GM11168 (cell line): ENCODE results near the gene NFKBIZ.
"Not testable (repeated sequence)": the region's sequence is repeated elsewhere in the genome, so short reads cannot be mapped to it uniquely, and the experiment has no call there.

ENCODE experiments used
- in situ Hi-C: fragments of 300-500 bp; cut with MboI; formaldehyde crosslinking; loops from one replicate; pipeline ENCODE4 v1.12.0; 2022; ENCODE audit warnings: low sequenced_read_pairs; ENCODE audit not compliant: unreplicated experiment

The NFKBIZ gene

GRCh38 chr3:101867511-101867910 lies 18.2 kb downstream of the NFKBIZ start:
- in situ Hi-C loops = no loop called here

- in situ Hi-C loops = no loop called here
Observed at GRCh38 chr3:101867996-101868395, 18.7 kb downstream of the NFKBIZ start.

GRCh38 chr3:101868534-101869464 lies 19.5 kb downstream of the NFKBIZ start:
- in situ Hi-C loops = no loop called here

- in situ Hi-C loops = no loop called here
Observed at GRCh38 chr3:101870138-101870537, 20.8 kb downstream of the NFKBIZ start.

GRCh38 chr3:101873619-101874018 lies 24.3 kb downstream of the NFKBIZ start:
- in situ Hi-C loops = no loop called here

- in situ Hi-C loops = no loop called here
Observed at GRCh38 chr3:101876142-101876541, 26.8 kb downstream of the NFKBIZ start.

- in situ Hi-C loops = no loop called here
Observed at GRCh38 chr3:101878589-101878988, 29.3 kb downstream of the NFKBIZ start.

GRCh38 chr3:101879102-101879501 lies 29.8 kb downstream of the NFKBIZ start:
- in situ Hi-C loops = no loop called here

- in situ Hi-C loops = no loop called here
Observed at GRCh38 chr3:101879623-101880284, 30.4 kb downstream of the NFKBIZ start.

- in situ Hi-C loops = no loop called here
Observed at GRCh38 chr3:101884776-101885175, 35.5 kb downstream of the NFKBIZ start.

- in situ Hi-C loops = not testable (repeated sequence)
Observed at GRCh38 chr3:101885584-101885983, 36.3 kb downstream of the NFKBIZ start.

- in situ Hi-C loops = no loop called here
Observed at GRCh38 chr3:101886626-101887025, 37.3 kb downstream of the NFKBIZ start.

- in situ Hi-C loops = no loop called here
Observed at GRCh38 chr3:101888653-101889052, 39.3 kb downstream of the NFKBIZ start.

GRCh38 chr3:101890716-101891115 lies 41.4 kb downstream of the NFKBIZ start:
- in situ Hi-C loops = no loop called here

GRCh38 chr3:101892648-101893047 lies 43.3 kb downstream of the NFKBIZ start:
- in situ Hi-C loops = no loop called here

GRCh38 chr3:101896083-101896757 lies 46.9 kb downstream of the NFKBIZ start:
- in situ Hi-C loops = no loop called here

GRCh38 chr3:101897013-101897412 lies 47.7 kb downstream of the NFKBIZ start:
- in situ Hi-C loops = no loop called here

GRCh38 chr3:101898039-101898438 lies 48.7 kb downstream of the NFKBIZ start:
- in situ Hi-C loops = no loop called here

- in situ Hi-C loops = no loop called here
Observed at GRCh38 chr3:101898752-101899169, 49.4 kb downstream of the NFKBIZ start.

GRCh38 chr3:101900316-101900715 lies 51.0 kb downstream of the NFKBIZ start:
- in situ Hi-C loops = no loop called here

GRCh38 chr3:101900736-101901135 lies 51.4 kb downstream of the NFKBIZ start:
- in situ Hi-C loops = no loop called here
